ENCODE results near the gene UBA1.

- TF ChIP-seq ZNF274 (IDR thresholded peaks at IDR 0.05; ENCODE audit: low read depth, low read length) (no peak), YY1 (IDR thresholded peaks at IDR 0.05; ENCODE audit: insufficient read depth, insufficient read length) (no peak), SUZ12 (IDR thresholded peaks at IDR 0.05; ENCODE audit: extremely low read depth, insufficient read depth, insufficient read length) (no peak)
These were observed 25.0 kb upstream of the UBA1 start for GRCh38 chrX:47168495-47169073.

Data from NT2/D1 (cell line).